HT-29 (cell line): ENCODE measurements around the gene MUC22. TPM values are rescaled to one million over a fixed set of nuclear protein-coding genes. Genes with fewer than 3 reads are reported as not detected.
"Not testable (repeated sequence)": the region's sequence is repeated elsewhere in the genome, so short reads cannot be mapped to it uniquely, and the experiment has no call there.

ENCODE experiments used
- DNase-seq: peaks from one replicate; pipeline ENCODE4 v3.0.0-alpha.2; 2015; ENCODE audit warnings: low spot score
- total RNA-seq: library from RNA; depleted of rRNA; stranded (reverse); fragments of >200 nt; shearing (Covaris generic); gene quantifications from 2 replicates; pipeline ENCODE4 v1.2.3, GENCODE V29; 2014

Gene MUC22
- total RNA-seq, 1 experiment from 2014 or later = not detected

DNA sequence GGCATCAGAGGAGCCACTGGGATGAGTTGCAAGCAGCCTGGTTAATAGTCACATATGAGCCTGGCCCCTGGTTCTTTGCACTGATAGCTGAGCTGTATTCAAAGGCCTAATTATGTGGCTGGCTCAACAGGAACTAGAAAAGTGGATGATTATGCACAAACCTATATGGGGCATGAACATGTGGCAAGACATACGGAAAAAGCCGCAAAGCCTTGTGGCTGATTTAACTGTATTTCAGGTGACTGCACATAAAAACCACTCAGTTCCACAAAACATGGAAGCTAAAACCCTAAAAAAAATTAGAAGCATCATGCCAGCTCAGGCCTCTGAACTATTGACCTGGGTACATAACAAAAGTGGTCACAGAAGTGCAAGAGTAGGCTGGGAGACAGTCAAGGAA, 13.0 kb upstream of the MUC22 start:
- no peak for DNase-seq

DNA sequence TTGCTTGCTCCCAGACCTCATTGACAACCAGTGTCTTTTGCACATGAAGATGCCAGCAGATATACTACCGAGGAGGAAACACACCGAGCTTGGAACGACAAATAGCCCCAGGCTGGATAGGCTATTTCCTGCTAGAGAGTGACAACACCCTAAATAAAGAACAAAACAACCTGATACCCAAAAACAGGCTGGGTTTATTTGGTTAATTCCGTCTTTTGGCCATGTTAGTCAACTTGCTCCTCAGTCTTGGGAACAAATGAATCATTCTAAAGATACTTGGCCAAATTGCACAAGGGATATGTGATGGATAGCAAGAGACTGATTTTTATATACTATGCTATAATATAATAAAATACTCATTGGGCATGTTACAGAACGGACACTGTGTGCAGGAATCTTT, 11.5 kb upstream of the MUC22 start:
- no peak for DNase-seq

GRCh38 chr6:31000067-31000860, 10.0 kb upstream of the MUC22 start:
- DNase-seq = not testable (repeated sequence)

GRCh38 chr6:31001281-31001888, 8.9 kb upstream of the MUC22 start:
- no peak for DNase-seq

DNA sequence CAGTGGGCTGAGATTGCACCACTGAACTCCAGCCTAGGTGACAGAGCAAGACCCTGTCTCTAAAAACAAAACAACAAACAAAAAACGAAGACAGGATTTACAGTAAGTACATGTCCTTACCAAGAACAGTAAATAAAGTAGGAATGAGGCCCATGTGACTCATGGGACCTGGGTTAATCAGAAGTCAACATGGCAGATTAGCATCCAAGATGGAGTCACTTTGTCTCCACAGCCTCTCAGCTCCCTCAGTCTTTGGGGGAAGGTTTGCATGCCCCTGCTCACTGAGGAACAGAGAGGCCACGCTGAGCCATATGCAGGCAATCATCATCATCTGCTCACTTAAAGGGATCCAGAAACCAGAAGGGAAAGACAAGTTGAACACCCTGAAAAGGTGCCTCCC, 7.8 kb upstream of the MUC22 start:
- DNase-seq = no peak

DNA sequence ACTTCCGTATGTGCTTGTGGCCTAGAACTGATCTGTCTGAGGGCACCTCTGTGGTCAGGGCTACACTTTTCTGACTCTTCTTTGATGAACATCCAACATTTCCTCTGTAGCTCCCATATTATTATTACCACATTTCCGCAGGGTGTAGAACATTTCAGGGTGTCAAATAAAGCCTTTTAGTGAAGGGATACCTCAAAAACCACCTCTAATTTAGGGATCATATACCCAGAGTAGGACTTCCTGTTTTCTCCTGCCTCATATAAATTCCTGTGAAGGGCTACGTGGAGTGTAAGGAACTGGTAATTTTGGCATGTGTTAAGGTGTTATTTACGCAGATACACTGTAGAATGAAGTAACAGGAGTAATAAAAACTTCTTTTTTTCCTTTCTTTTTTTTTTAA, 5.5 kb upstream of the MUC22 start:
- DNase-seq = no peak

GRCh38 chr6:31005249-31006020, 4.8 kb upstream of the MUC22 start:
- DNase-seq = no peak

DNA sequence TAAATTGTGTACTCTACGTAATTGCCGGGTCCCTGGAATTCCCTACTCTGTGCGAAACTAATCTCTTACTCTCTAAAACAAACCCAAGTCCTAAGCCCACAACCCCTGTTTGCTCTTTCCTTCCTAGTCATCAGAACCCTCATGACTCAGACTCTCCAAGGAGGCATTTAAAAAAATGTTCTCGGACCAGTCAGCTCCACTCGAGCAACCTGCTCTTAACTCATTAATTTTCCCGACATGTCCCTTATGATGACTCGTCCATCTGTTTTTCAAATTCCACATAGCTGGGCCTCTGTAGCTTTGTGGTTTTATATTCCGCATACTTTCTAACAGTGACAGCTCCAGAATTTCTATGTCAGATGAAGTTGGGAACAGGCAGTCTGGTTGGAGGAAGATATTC, 2.6 kb upstream of the MUC22 start:
- peak; percentile 7 for DNase-seq

- DNase-seq = no peak
Observed at GRCh38 chr6:31008165-31008564, 2.1 kb upstream of the MUC22 start.

DNA sequence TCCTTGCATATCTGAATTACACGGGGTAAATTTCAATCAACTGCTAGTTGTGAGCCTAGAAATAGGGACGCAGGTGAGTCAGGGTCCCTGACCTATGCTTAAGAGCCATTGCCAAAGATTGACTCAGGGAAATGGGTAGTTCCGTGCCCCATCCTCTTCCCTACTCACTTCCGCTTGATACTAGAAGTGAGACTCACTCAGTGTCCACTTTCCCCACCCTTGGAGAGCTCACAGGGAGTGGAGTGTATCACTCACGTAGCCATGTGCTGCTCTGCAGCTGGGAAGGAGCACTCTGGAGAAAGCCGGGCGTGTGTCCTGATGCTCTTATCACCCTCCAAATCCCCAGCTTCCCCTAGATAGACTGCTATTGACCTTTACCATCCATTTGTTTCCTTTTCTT, 543 bp upstream of the MUC22 start:
- no peak for DNase-seq

- DNase-seq = no peak
Observed at GRCh38 chr6:31011153-31011552, 879 bp downstream of the MUC22 start.

DNA sequence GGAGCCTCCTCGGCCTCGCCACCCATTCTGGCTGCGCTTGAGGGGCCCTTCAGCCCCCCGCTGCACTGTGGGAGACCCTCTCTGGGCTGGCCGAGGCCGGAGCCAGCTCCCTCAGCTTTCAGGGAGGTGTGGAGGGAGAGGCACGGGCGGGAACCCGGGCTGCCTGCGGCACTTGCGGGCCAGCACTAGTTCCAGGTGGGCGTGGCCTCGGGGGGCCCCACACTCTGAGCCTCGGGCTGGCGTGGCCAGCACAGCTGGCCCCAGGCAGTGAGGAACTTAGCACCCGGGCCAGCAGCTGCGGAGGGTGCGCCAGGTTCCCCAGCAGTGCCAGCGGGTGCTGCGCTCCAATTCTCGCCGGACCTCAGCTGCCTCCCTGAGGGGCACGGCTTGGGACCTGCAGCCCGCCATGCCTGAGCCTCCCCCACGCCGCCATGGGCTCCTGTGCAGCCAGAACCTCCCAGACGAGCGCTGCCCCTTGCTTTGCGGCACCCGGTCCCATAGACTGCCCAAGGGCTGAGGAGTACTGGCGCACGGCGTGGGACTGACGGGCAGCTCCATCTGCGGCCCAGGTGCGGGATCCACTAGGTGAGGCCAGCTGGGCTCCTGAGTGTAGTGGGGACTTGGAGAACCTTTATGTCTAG, 6.5 kb downstream of the MUC22 start:
- DNase-seq = no peak

- DNase-seq = not testable (repeated sequence)
Observed at GRCh38 chr6:31017436-31017835, 7.2 kb downstream of the MUC22 start.

- DNase-seq = no peak
Observed at GRCh38 chr6:31020057-31020456, 9.8 kb downstream of the MUC22 start.

DNA sequence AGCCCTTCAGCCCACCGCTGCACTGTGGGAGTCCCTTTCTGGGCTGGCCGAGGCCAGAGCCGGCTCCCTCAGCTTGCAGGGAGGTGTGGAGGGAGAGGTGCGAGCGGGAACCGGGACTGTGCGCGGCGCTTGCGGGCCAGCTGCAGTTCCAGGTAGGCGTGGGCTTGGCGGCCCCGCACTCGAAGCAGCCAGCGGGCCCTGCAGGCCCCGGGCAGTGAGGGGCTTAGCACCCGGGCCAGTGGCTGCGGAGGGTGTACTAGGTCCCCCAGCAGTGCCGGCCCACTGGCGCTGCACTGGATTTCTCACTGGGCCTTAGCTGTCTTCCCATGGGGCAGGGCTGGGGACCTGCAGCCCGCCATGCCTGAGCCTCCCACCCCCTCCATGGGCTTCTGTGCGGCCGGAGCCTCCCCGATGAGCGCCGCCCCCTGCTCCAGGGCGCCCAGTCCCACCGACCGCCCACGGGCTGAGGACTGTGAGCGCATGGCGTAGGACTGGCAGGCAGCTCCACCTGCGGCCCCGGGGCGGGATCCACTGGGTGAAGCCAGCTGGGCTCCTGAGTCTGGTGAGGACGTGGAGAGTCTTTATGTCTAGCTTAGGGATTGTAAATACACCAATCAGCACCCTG, 10.5 kb downstream of the MUC22 start:
- not testable (repeated sequence) for DNase-seq

DNA sequence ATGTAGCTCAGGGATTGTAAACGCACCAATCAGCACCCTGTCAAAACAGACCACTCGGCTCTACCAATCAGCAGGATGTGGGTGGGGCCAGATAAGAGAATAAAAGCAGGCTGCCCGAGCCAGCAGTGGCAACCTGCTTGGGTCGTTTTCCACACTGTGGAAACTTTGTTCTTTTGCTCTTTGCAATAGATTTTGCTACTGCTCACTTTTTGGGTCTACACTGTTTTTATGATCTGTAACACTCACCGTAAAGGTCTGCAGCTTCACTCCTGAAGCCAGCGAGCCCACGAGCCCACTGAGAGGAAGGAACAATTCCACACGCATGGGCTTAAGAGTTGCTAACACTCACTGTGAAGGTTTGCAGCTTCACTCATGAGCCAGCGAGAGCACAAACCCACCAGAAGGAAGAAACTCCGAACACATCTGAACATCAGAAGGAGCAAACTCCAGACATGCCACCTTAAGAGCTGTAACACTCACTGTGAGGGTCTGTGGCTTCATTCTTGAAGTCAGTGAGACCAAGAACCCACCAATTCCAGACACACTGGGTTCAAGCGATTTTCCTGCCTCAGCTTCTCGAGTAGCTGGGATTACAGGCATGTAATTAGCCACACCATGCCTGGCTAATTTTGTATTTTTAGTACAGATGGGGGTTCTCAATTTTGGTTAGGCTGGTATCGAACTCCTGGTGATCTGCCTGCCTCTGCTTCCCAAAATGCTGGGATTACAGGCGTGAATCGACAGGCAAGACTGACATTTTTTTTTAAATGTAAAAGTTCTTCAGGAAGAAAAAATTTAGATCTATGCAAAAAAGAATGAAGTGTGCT, 11.6 kb downstream of the MUC22 start:
- not testable (repeated sequence) for DNase-seq

DNA sequence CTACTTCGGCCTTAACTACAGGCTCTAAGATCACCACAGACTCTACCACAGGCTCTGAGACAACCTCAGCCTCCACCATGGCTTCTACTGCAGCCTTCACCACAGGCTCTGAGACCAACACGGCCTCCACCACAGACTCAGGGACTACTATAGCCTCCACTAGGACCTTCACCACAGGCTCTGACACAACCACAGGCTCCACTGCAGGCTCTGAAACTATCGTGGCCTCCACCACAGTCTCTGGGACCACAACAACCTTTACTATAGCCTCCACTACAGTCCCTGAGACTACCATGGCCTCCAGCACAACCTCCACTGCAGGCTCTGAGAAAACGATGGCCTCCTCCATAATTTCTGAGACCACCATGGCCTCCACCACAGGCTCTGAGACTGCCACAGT, 15.3 kb downstream of the MUC22 start:
- DNase-seq = no peak

- no peak for DNase-seq
Observed at GRCh38 chr6:31031095-31031494, 20.8 kb downstream of the MUC22 start.

- DNase-seq = no peak
Observed at GRCh38 chr6:31033075-31033474, 22.8 kb downstream of the MUC22 start.

DNA sequence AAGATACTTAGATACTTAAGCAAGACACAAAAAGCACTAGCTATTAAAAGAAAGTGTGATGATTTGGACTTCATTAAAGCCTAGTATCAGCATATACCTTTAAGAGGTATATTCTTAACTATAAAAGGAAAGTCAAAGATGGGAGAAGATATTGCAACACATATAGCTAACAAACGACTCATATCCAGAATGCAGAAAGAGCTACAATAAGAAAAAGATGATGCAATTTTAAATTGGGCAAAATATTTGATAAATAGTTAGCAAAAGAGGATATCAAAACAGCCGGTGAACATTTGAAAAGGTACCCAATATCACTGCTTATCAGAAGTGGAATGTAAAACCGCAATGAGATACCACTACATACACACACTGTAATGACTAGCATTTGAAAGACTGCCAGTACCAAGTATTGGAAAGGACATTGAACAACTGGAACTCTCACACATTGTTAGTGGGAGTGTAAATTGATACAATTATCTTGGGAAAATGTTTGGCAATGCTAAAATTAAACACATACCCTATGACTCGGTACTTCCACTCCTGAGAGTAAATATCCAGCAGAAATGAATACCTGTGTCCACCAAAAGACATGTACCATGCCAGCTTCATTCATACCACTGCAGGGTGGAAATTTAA, 25.7 kb downstream of the MUC22 start:
- no peak for DNase-seq
